GM12801 (cell line): ENCODE results near the gene ATP6V1F.

Source experiments
- CTCF ChIP-seq: IDR thresholded peaks from one replicate; pipeline ENCODE4 v1.5.1; 2011; ENCODE audit warnings: control low read depth; ENCODE audit not compliant: insufficient read length; ENCODE audit errors: extremely low read depth

Gene ATP6V1F

GRCh38 chr7:128845987-128846386, 16.7 kb upstream of the ATP6V1F start:
- TF ChIP-seq CTCF = no peak

GRCh38 chr7:128846781-128847444, 15.7 kb upstream of the ATP6V1F start:
- TF ChIP-seq CTCF = no peak

- no peak for TF ChIP-seq CTCF
Observed at GRCh38 chr7:128847721-128848211, 14.9 kb upstream of the ATP6V1F start.

- no peak for TF ChIP-seq CTCF
Observed at GRCh38 chr7:128848289-128849155, 14.1 kb upstream of the ATP6V1F start.

- no peak for TF ChIP-seq CTCF
Observed at GRCh38 chr7:128849156-128849515, 13.5 kb upstream of the ATP6V1F start.

- no peak for TF ChIP-seq CTCF
Observed at GRCh38 chr7:128849804-128850490, 12.7 kb upstream of the ATP6V1F start.
